Stimulated activated naive CD8-positive, alpha-beta T cell treated with anti-CD3 and anti-CD28 coated beads, Interleukin-15, Interleukin-2, amounts not matched to agents 100 ng/mL and 50 ng/mL, for 24 hours (primary cell): ENCODE measurements around the gene CSGALNACT2.
A peak's percentile ranks its signal among the peaks of the same experiment; 100 is the strongest.

ENCODE experiments used
- H3K27ac Mint-ChIP-seq: one replicate; pipeline ENCODE4 v1.8.0; 2021; ENCODE audit warnings: mild to moderate bottlenecking, mixed read lengths
- H3K27me3 Mint-ChIP-seq: one replicate; pipeline ENCODE4 v1.8.0; 2021; ENCODE audit warnings: mixed read lengths
- H3K36me3 Mint-ChIP-seq: one replicate; pipeline ENCODE4 v1.8.0; 2021; ENCODE audit warnings: low read depth, mixed read lengths
- H3K4me1 Mint-ChIP-seq: one replicate; pipeline ENCODE4 v1.8.0; 2021; ENCODE audit warnings: low read depth, mixed read lengths
- H3K4me3 Mint-ChIP-seq: one replicate; pipeline ENCODE4 v1.8.0; 2021; ENCODE audit warnings: mild to moderate bottlenecking, mixed read lengths
- H3K9me3 Mint-ChIP-seq: one replicate; pipeline ENCODE4 v1.8.0; 2021; ENCODE audit warnings: mixed read lengths

Gene CSGALNACT2

GRCh38 chr10:43117031-43117776 lies 21.0 kb upstream of the CSGALNACT2 start:
- no peaks in the 10 kb centered on the region for H3K9me3 Mint-ChIP-seq
- no peak overlapping the region for H3K27ac Mint-ChIP-seq
- H3K4me3 Mint-ChIP-seq, result no peak overlapping the region
- H3K27me3 Mint-ChIP-seq, result no peaks in the 10 kb centered on the region
- peaks cover 21% of the 10 kb centered on the region for H3K4me1 Mint-ChIP-seq
- H3K36me3 Mint-ChIP-seq, result no peaks in the 10 kb centered on the region

- Mint-ChIP-seq H3K27me3 (no peaks in the 10 kb centered on the region), H3K27ac (no peak overlapping the region), H3K9me3 (no peaks in the 10 kb centered on the region), H3K4me1 (peaks cover 24% of the 10 kb centered on the region), H3K36me3 (no peaks in the 10 kb centered on the region), H3K4me3 (no peak overlapping the region)
These were observed 20.3 kb upstream of the CSGALNACT2 start for GRCh38 chr10:43117777-43118583.

- no peaks in the 10 kb centered on the region for H3K9me3 Mint-ChIP-seq
- H3K4me3 Mint-ChIP-seq, result no peak overlapping the region
- H3K27me3 Mint-ChIP-seq, result no peaks in the 10 kb centered on the region
- peaks cover 24% of the 10 kb centered on the region for H3K4me1 Mint-ChIP-seq
- H3K27ac Mint-ChIP-seq, result no peak overlapping the region
- no peaks in the 10 kb centered on the region for H3K36me3 Mint-ChIP-seq
These were observed 19.4 kb upstream of the CSGALNACT2 start for GRCh38 chr10:43118631-43119415.

- Mint-ChIP-seq H3K36me3 (no peaks in the 10 kb centered on the region), H3K27me3 (no peaks in the 10 kb centered on the region), H3K9me3 (no peaks in the 10 kb centered on the region), H3K27ac (no peak overlapping the region), H3K4me1 (peaks cover 24% of the 10 kb centered on the region), H3K4me3 (no peak overlapping the region)
These were observed 18.7 kb upstream of the CSGALNACT2 start for GRCh38 chr10:43119416-43120115.

GRCh38 chr10:43120116-43120928 lies 17.9 kb upstream of the CSGALNACT2 start:
- H3K27ac Mint-ChIP-seq, result peak overlapping the region; percentile 87
- H3K4me3 Mint-ChIP-seq, result peak overlapping the region; percentile 48
- H3K9me3 Mint-ChIP-seq, result no peaks in the 10 kb centered on the region
- H3K4me1 Mint-ChIP-seq, result peaks cover 24% of the 10 kb centered on the region
- H3K36me3 Mint-ChIP-seq, result no peaks in the 10 kb centered on the region
- no peaks in the 10 kb centered on the region for H3K27me3 Mint-ChIP-seq

- Mint-ChIP-seq H3K36me3 (no peaks in the 10 kb centered on the region), H3K27ac (peak overlapping the region; percentile 87), H3K9me3 (no peaks in the 10 kb centered on the region), H3K27me3 (no peaks in the 10 kb centered on the region), H3K4me1 (peaks cover 24% of the 10 kb centered on the region), H3K4me3 (peak overlapping the region; percentile 48)
These were observed 17.3 kb upstream of the CSGALNACT2 start for GRCh38 chr10:43120929-43121314.

- Mint-ChIP-seq H3K4me1 (peaks cover 24% of the 10 kb centered on the region), H3K4me3 (no peak overlapping the region), H3K27ac (peak overlapping the region; percentile 87), H3K9me3 (no peaks in the 10 kb centered on the region), H3K27me3 (no peaks in the 10 kb centered on the region), H3K36me3 (no peaks in the 10 kb centered on the region)
These were observed 16.8 kb upstream of the CSGALNACT2 start for GRCh38 chr10:43121444-43121843.

GRCh38 chr10:43122096-43122495 lies 16.1 kb upstream of the CSGALNACT2 start:
- H3K27ac Mint-ChIP-seq, result no peak overlapping the region
- no peak overlapping the region for H3K4me3 Mint-ChIP-seq

GRCh38 chr10:43122826-43123225 lies 15.4 kb upstream of the CSGALNACT2 start:
- Mint-ChIP-seq H3K4me3 (no peak overlapping the region), H3K9me3 (no peaks in the 10 kb centered on the region), H3K4me1 (peaks cover 37% of the 10 kb centered on the region), H3K36me3 (no peaks in the 10 kb centered on the region), H3K27ac (peak overlapping the region; percentile 0), H3K27me3 (no peaks in the 10 kb centered on the region)

More at GRCh38 chr10:43122096-43122495, 16.1 kb upstream of the CSGALNACT2 start:
- Mint-ChIP-seq H3K36me3 (no peaks in the 10 kb centered on the region), H3K9me3 (no peaks in the 10 kb centered on the region), H3K27me3 (no peaks in the 10 kb centered on the region), H3K4me1 (peaks cover 30% of the 10 kb centered on the region)

- Mint-ChIP-seq H3K4me1 (peaks cover 44% of the 10 kb centered on the region), H3K36me3 (no peaks in the 10 kb centered on the region), H3K27ac (no peak overlapping the region), H3K9me3 (no peaks in the 10 kb centered on the region), H3K27me3 (no peaks in the 10 kb centered on the region), H3K4me3 (no peak overlapping the region)
These were observed 14.7 kb upstream of the CSGALNACT2 start for GRCh38 chr10:43123361-43124093.

GRCh38 chr10:43124094-43124521 lies 14.1 kb upstream of the CSGALNACT2 start:
- no peak overlapping the region for H3K27ac Mint-ChIP-seq
- H3K4me3 Mint-ChIP-seq, result no peak overlapping the region
- H3K4me1 Mint-ChIP-seq, result peaks cover 48% of the 10 kb centered on the region
- no peaks in the 10 kb centered on the region for H3K9me3 Mint-ChIP-seq
- H3K36me3 Mint-ChIP-seq, result no peaks in the 10 kb centered on the region
- H3K27me3 Mint-ChIP-seq, result no peaks in the 10 kb centered on the region

GRCh38 chr10:43124574-43125273 lies 13.5 kb upstream of the CSGALNACT2 start:
- Mint-ChIP-seq H3K36me3 (no peaks in the 10 kb centered on the region), H3K27me3 (no peaks in the 10 kb centered on the region), H3K27ac (no peak overlapping the region), H3K9me3 (no peaks in the 10 kb centered on the region), H3K4me3 (no peak overlapping the region), H3K4me1 (peaks cover 55% of the 10 kb centered on the region)
